HUES6 (cell line): ENCODE measurements around the gene ITGAD.
A peak's percentile ranks its signal among the peaks of the same experiment; 100 is the strongest.
"Not testable (repeated sequence)": the region's sequence is repeated elsewhere in the genome, so short reads cannot be mapped to it uniquely, and the experiment has no call there.

Experiments used
- H3K27ac ChIP-seq: 2 replicates; pipeline ENCODE4 v1.7.0; 2013; ENCODE audit warnings: low read depth, mild to moderate bottlenecking, low read length, inconsistent platforms
- H3K27me3 ChIP-seq: 2 replicates; pipeline ENCODE4 v1.6.1; 2013; ENCODE audit warnings: low read length; ENCODE audit not compliant: control insufficient read depth, insufficient read depth
- H3K36me3 ChIP-seq: 2 replicates; pipeline ENCODE4 v1.6.1; 2013; ENCODE audit warnings: low read length; ENCODE audit not compliant: control insufficient read depth, insufficient read depth
- H3K4me1 ChIP-seq: 2 replicates; pipeline ENCODE4 v1.6.1; 2013; ENCODE audit warnings: low read length; ENCODE audit not compliant: control insufficient read depth, insufficient read depth
- H3K4me3 ChIP-seq: 2 replicates; pipeline ENCODE4 v1.5.1; 2013; ENCODE audit warnings: low read depth, low read length
- H3K9ac ChIP-seq: one replicate; pipeline ENCODE4 v1.6.1; 2013; ENCODE audit warnings: mild to moderate bottlenecking, low read length
- H3K9me3 ChIP-seq: 2 replicates; pipeline ENCODE4 v1.6.1; 2013; ENCODE audit warnings: low read depth, low read length; ENCODE audit not compliant: control insufficient read depth, insufficient read depth

The ITGAD gene

DNA sequence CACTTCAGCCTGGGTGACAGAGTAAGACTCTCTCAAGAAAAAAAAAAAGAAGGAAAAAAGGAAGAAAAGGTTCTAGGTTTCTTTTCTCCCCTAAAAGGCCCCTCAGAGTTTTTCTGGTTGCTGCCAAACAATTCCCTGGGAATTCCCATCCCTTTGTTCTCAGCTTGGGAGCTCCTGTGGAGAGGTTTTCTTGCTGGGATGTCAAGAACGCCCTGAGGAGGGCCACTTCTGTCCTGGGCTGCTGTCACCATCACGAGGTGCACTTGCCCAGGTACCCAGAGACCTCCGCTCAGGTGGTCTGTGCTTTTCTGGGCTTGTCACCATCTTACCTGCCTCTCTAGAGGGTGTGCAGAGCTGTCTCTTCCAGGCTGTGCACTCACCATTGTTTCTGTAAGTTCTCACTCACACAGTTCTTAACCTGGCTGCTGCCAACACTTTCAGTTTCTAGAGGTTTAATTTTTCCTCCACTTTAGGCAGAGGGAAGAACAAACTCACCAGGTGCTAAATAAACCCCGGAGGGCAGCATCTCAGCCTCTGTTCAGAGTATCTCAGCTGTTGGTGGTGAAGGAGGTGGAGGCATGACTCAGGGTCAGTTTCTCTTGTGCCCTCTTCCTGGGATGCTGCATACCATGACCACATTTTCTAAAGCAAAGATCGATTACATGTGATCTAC lies 37.4 kb downstream of the ITGAD start:
- Histone ChIP-seq H3K9ac (no peak overlapping the region), H3K27ac (no peak overlapping the region), H3K36me3 (no peaks in the 10 kb centered on the region), H3K4me3 (no peak overlapping the region), H3K9me3 (no peaks in the 10 kb centered on the region), H3K27me3 (peaks cover 27% of the 10 kb centered on the region; the same call in 1 of the 2 replicates), H3K4me1 (peaks cover 12% of the 10 kb centered on the region)

DNA sequence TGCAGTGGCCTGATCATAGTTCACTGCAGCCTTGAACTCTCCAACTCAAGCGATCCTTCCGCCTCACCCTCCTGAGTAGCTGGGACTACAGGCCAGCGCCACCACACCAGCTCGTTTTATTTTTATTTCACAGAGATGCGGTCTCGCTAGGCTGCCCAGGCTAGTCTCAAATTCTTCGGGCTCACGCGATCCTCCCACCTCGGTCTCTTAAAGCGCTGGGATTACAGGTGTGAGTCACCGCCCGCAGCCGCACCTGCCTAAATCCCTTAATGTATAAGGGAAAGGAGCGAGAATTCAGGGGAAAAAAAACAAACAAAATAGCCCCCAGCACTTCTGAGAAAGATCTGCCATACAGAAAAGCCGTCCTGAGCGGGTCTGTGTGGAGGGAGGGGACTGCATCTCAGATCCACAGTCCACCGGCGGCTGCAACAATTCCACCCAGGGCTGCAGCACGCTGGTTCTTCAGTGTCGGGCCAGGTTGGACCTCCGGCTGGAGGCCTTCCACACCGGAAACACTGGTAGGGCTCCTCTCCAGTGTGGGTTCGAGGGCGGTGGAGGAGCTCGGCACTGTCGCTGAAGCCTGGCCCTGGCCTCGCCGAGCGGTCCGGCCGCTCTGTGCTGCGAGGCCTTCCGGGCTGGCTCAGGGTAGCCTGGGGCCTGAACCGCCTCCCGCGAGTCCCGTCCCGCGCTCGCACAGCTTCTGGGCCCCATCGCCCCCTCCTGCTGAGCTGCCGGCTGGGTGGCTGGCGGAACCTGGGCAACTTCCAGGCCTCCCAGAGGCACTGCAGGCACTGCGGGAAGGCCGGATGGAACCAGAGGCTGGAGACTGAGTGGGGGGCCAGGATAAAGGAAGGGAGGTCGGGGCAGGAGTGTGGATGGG lies 42.4 kb downstream of the ITGAD start:
- H3K36me3 ChIP-seq = no peaks in the 10 kb centered on the region
- H3K4me3 ChIP-seq = no peak overlapping the region
- H3K4me1 ChIP-seq = peaks cover 14% of the 10 kb centered on the region
- H3K9ac ChIP-seq = no peak overlapping the region
- H3K27me3 ChIP-seq = no peaks in the 10 kb centered on the region
- no peaks in the 10 kb centered on the region for H3K9me3 ChIP-seq
- H3K27ac ChIP-seq = no peak overlapping the region

DNA sequence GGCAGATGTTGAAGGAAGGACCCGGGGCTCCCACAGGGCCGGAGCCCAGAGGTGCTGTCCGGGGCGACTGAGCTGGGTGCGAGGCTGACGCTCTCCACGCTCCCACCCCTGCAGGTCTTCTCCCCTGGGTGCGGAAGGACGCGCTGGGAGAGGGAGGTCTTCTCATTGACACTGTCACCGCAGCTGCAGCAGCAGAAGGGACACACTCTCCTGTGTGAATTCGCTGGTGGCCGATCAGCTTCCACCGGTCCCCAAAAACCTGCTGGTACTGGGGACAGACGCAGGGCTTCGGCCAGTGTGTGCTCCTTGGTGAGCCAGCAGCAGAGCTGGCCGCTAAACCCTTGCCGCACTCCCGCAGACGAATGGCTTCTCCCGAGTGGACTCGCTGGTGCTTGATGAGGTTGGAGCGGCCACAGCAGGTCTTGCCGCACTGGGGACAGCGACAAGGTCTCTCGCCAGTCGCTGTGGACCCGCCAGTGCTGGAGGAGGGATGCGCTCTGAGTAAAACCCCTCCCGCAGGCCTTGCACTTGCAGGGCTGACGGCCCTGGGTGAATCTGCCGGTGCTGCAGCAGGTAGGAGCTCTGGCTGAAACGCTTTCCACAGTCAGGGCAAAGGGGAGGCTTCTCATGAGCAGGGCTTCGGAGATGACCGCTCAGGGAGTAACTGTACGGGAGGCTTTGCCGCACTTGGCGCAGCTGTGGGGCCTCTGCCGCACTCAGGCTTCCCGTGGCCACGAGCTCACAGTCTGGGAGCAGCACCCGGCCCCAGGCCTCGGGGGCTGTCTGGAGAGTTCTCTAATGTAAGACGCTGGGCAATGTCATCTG lies 43.3 kb downstream of the ITGAD start:
- Histone ChIP-seq H3K27me3 (no peaks in the 10 kb centered on the region), H3K9me3 (no peaks in the 10 kb centered on the region), H3K27ac (no peak overlapping the region), H3K4me3 (no peak overlapping the region), H3K4me1 (peaks cover 12% of the 10 kb centered on the region), H3K9ac (no peak overlapping the region), H3K36me3 (no peaks in the 10 kb centered on the region)

DNA sequence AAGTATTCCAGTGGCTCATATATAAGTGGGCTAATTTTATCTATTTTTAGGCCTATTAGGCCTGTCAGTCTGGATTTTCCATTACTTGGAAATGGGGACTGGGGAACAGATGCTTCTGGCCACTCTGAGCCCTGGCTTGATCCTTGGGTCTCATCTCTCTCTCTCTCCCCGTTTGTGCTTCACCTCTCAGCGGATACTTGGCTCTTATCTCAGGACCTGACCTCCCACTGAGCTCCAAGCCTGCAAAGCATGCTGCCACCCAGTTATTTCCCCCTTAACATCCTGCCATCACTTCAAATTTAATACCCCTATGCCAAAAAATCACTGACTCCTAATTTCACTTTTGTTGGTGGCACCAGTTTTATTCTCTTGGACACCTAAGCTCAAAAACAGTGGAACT lies 45.3 kb downstream of the ITGAD start:
- Histone ChIP-seq H3K9ac (no peak overlapping the region), H3K9me3 (no peaks in the 10 kb centered on the region), H3K36me3 (no peaks in the 10 kb centered on the region), H3K27me3 (no peaks in the 10 kb centered on the region), H3K4me1 (peaks cover 15% of the 10 kb centered on the region), H3K4me3 (no peak overlapping the region), H3K27ac (no peak overlapping the region)

DNA sequence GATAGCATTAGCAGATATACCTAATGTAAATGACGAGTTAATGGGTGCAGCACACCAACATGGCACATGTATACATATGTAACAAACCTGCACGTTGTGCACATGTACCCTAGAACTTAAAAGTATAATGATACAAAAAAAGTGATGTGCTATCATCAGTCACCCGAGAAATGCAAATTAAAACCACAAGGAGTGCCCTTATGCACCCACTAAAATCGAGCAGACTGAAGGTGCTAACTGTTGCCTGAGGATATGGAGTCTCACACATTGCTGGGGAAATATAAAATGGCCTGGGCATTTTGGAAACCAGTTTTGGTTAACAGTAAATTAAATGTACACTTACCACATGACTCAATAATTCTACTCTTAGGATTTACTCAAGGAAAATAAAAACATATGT lies 45.9 kb downstream of the ITGAD start:
- H3K9ac ChIP-seq, H3K4me3 ChIP-seq, H3K9me3 ChIP-seq, H3K27me3 ChIP-seq, H3K27ac ChIP-seq, H3K36me3 ChIP-seq: not testable (repeated sequence)
- peaks cover 15% of the 10 kb centered on the region for H3K4me1 ChIP-seq

DNA sequence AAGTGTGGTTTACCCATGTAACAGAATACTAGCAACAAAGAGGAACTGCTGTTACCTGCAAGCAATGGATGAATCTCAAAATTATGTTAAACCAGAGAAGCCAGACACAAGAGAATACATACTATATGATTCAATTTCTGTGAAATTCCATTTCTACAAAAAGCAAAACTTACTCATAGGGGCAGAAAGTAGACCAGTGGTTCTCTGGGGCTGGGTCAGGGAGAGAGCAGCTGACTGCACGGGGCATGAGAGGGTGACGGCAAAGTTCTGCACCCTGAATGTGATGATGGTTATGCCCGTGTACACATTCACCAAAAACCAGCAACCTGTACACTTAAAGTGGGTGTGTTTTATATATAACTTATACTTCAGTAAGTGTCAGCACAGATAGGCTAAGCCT lies 46.4 kb downstream of the ITGAD start:
- no peak overlapping the region for H3K4me3 ChIP-seq
- H3K9me3 ChIP-seq = no peaks in the 10 kb centered on the region
- H3K9ac ChIP-seq = no peak overlapping the region

DNA sequence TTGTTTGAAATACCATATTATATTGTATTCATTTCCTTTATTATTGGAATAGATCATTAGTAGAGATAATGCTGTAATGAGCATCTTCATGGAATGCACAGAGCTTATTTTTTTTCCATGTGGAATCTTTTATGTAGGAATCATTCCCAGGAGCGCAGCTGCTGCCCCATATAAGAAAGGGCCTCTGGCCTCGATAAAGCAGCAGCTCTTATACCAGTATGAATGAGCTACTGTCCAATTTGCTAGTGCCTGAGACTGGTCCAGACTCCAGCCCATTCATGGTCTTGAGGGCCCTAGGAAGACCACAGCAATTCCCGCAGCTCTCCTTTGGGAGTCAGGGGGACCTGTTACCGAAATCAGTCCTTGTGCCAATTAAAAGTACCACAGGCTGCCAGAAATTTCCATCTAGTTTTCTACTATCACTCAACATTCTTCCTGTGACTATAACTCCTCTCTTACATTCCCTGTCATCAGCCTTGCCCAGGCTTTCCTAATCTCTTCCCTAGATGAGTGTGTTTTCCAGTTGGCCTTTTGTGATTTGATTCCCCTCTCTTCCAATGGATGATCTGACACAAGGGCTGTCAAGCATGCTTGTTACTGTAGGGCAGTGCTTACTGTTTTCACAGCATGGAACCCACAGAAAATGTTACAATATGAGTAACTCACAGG lies 47.5 kb downstream of the ITGAD start:
- Histone ChIP-seq H3K4me3 (no peak overlapping the region), H3K27me3 (no peaks in the 10 kb centered on the region), H3K4me1 (peaks cover 10% of the 10 kb centered on the region; the same call in 1 of the 2 replicates), H3K9ac (no peak overlapping the region), H3K36me3 (no peaks in the 10 kb centered on the region), H3K9me3 (no peaks in the 10 kb centered on the region), H3K27ac (no peak overlapping the region)

More for the DNA sequence above, 46.4 kb downstream of the ITGAD start:
- no peaks in the 10 kb centered on the region for H3K36me3 ChIP-seq
- H3K27me3 ChIP-seq = no peaks in the 10 kb centered on the region
- H3K27ac ChIP-seq = no peak overlapping the region
- H3K4me1 ChIP-seq = peaks cover 15% of the 10 kb centered on the region

DNA sequence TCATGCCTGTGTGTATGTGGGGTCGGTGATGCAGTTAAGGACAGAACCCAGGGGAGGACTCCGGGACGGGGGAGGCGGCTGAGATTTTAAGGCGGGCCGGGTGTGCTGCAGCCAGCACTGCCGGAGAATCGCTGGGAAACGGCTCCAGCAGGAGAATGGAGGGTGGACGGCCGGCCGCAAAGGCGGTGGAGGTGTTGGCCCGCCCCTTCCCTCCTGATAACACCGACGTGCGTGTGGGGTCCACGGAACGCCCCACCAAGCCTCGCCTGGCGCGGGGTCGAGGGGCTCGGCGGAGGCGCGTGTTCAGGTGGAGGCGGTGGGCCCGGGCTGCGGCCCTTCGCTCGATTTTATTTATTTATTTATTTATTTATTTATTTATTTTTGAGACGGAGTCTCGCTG lies 48.8 kb downstream of the ITGAD start:
- H3K27ac ChIP-seq = no peak overlapping the region
- no peaks in the 10 kb centered on the region for H3K27me3 ChIP-seq
- H3K4me1 ChIP-seq = peaks cover 3% of the 10 kb centered on the region; the same call in 1 of the 2 replicates
- H3K4me3 ChIP-seq = peak overlapping the region; percentile 70; the same call in 1 of the 2 replicates
- H3K9ac ChIP-seq = no peak overlapping the region
- no peaks in the 10 kb centered on the region for H3K9me3 ChIP-seq
- H3K36me3 ChIP-seq = no peaks in the 10 kb centered on the region

DNA sequence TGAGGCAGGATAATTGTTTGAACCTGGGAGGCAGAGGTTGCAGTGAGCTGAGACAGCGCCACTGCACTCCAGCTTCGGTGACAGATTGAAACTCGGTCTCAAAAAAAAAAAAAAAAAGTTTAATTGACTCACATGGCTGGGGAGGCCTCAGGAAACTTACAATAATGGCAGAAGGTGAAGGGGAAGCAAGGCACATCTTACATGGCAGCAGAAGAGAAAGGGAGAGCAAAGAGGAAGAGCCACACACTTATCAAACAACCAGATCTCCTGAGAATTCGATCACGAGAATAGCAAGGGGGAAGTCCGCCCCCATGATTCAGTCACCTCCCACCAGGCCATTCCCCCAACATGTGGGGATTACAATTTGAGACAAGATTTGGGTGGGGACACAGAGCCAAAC lies 52.8 kb downstream of the ITGAD start:
- H3K27me3 ChIP-seq, H3K9ac ChIP-seq, H3K4me3 ChIP-seq, H3K4me1 ChIP-seq, H3K27ac ChIP-seq, H3K36me3 ChIP-seq, H3K9me3 ChIP-seq: not testable (repeated sequence)

DNA sequence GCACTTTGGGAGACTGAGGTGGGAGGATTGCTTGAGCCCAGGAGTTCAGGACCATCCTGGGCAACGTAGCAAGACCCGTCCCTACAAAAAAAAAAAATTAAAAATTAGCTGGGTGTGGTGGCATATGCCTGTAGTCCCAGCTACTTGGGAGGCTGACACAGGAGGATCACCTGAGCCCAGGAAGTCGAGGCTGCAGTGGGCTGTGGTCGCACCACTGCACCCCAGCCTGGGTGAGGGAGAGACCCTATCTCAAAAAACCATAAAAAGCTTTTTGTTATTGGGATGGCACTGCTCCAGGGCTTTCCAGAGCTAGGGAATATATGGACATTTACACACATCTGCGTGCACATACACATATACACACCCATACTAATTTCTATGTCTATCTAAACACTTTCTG lies 58.1 kb downstream of the ITGAD start:
- Histone ChIP-seq H3K4me1 (peaks cover 29% of the 10 kb centered on the region), H3K27me3 (no peaks in the 10 kb centered on the region), H3K27ac (no peak overlapping the region), H3K4me3 (no peak overlapping the region), H3K9me3 (no peaks in the 10 kb centered on the region), H3K36me3 (no peaks in the 10 kb centered on the region), H3K9ac (no peak overlapping the region)
